Chondrocyte (in vitro differentiated cells): ENCODE measurements around the gene CMC4. TPM values are rescaled to one million over a fixed set of nuclear protein-coding genes. Genes with fewer than 3 reads are reported as not detected.
A peak's percentile ranks its signal among the peaks of the same experiment; 100 is the strongest.

Source experiments
- DNase-seq: peaks from one replicate; pipeline ENCODE4 v3.0.0; 2021; ENCODE audit warnings: mixed read lengths, low spot score
- H3K27ac Mint-ChIP-seq: one replicate; pipeline ENCODE4 v1.8.0; 2021; ENCODE audit warnings: mild to moderate bottlenecking, moderate library complexity, mixed read lengths; ENCODE audit not compliant: unreplicated experiment
- H3K27me3 Mint-ChIP-seq: 2 replicates; pipeline ENCODE4 v1.8.0; 2021; ENCODE audit warnings: low read depth, mixed read lengths
- H3K36me3 Mint-ChIP-seq: 2 replicates; pipeline ENCODE4 v1.8.0; 2021; ENCODE audit warnings: low read depth, mixed read lengths
- H3K4me1 Mint-ChIP-seq: 2 replicates; pipeline ENCODE4 v1.8.0; 2021; ENCODE audit warnings: low read depth, mild to moderate bottlenecking, mixed read lengths
- H3K4me3 Mint-ChIP-seq: one replicate; pipeline ENCODE4 v1.8.0; 2021; ENCODE audit warnings: mild to moderate bottlenecking, moderate library complexity, mixed read lengths; ENCODE audit not compliant: unreplicated experiment
- H3K9me3 Mint-ChIP-seq: 2 replicates; pipeline ENCODE4 v1.8.0; 2021; ENCODE audit warnings: low read depth, mixed read lengths
- total RNA-seq: library from RNA; stranded (reverse); gene quantifications from 3 replicates; pipeline ENCODE4 v1.2.1, GENCODE V29; 2021
- TF ChIP-seq, protein P1 (sequence below): fragments of 200-600 bp; sonication (generic); IDR thresholded peaks from 2 replicates; pipeline ENCODE4 v1.5.0; 2021; ENCODE audit warnings: antibody characterized with exemption, mild to moderate bottlenecking, moderate library complexity

Gene CMC4
- total RNA-seq, 1 donor from 2014 or later: 6.7 TPM

DNA sequence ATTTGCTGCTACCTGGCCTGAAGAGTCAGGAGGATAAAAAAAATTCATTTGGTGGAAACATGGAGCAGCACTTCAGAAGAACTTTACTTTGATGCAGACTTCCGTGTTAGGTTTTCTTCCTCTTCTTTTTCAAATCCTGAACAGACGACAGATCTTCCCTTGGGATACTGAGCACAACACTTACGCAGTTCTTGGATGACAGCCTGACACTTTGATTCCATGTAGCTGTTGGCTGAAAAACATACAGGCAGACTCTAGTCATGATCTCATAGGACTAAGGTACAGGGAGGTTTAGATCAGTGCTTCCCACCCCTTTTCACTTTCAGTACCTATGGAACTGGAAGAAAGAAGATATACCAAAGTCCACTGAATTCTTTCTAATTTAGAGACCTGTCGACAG, 9.2 kb downstream of the CMC4 start:
- no peak overlapping the region for H3K4me3 Mint-ChIP-seq
- TF ChIP-seq, protein P1, sequence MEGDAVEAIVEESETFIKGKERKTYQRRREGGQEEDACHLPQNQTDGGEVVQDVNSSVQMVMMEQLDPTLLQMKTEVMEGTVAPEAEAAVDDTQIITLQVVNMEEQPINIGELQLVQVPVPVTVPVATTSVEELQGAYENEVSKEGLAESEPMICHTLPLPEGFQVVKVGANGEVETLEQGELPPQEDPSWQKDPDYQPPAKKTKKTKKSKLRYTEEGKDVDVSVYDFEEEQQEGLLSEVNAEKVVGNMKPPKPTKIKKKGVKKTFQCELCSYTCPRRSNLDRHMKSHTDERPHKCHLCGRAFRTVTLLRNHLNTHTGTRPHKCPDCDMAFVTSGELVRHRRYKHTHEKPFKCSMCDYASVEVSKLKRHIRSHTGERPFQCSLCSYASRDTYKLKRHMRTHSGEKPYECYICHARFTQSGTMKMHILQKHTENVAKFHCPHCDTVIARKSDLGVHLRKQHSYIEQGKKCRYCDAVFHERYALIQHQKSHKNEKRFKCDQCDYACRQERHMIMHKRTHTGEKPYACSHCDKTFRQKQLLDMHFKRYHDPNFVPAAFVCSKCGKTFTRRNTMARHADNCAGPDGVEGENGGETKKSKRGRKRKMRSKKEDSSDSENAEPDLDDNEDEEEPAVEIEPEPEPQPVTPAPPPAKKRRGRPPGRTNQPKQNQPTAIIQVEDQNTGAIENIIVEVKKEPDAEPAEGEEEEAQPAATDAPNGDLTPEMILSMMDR: no peak
- H3K27ac Mint-ChIP-seq: no peak overlapping the region
- H3K4me1 Mint-ChIP-seq: peaks cover 9% of the 10 kb centered on the region
- no peaks in the 10 kb centered on the region for H3K36me3 Mint-ChIP-seq
- peaks cover 2% of the 10 kb centered on the region for H3K9me3 Mint-ChIP-seq
- H3K27me3 Mint-ChIP-seq: no peaks in the 10 kb centered on the region
- DNase-seq: no peak

DNA sequence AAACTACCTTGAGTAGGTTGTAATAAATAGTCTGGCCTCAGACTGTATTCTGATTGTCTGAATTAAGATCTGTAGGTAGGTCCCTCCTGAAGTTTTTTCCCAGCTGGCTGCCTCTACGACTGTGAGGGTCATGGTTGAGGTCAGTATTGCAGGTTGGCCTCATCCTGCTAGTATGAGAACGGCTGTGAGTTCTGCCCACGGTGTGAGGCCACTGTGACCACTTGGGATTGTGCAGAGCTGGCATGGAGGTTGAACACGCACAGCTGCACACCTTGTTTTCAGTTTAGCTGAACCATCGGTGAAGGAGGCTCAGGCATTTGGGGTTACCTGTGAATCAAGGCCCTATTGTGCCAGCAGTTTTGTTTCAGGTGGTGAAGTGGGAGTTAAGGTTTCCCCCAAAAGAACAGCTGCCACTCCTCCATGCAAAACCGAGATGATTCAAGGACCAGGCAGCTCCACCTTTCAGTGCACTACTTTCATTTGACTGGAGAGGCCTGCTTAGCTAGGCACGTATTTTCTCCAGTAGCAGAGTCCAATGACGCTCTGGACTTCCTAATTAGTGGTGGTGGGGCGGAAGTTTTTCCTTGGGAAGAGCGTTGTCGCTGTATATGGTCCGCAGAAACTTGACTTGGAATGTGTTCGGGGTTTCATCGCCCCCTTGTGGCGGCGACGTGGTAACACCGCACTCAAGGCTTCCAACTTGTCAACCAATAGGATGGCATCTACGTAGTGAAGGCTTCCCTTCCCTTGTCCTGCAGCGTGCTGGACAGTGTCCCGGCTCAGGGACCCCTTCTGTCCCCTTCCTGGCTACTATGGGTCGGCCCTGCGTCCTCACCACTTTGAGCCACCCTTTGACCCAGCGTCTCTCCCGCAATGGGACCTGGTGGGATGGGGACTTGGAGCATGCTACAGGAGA, 13.8 kb downstream of the CMC4 start:
- TF ChIP-seq, protein P1: peak; percentile 82
- Mint-ChIP-seq H3K4me1 (peaks cover 9% of the 10 kb centered on the region), H3K27me3 (no peaks in the 10 kb centered on the region), H3K9me3 (peaks cover 9% of the 10 kb centered on the region), H3K4me3 (peak overlapping the region; percentile 19), H3K27ac (no peak overlapping the region), H3K36me3 (peaks cover 2% of the 10 kb centered on the region)
- no peak for DNase-seq

DNA sequence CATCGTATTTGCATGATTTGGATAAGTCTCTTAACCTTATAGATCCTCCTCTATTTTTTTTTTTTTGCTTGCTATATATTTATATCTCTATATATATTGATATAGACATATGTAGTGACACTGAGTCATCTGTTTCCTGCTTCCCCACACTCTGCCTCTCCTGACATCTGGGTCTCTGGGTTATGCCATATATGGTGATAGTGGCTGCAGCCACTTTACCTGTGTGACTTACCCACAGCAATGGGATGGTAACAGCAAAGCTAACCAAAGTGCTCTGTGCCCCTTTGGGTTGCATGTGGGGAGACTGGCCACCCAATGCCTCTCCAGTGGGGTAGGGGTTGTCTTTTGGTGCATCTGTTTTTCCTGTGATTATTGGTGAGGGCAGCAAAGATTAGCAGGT, 14.5 kb downstream of the CMC4 start:
- Mint-ChIP-seq H3K27ac (no peak overlapping the region), H3K9me3 (peaks cover 9% of the 10 kb centered on the region), H3K4me1 (peaks cover 9% of the 10 kb centered on the region), H3K27me3 (no peaks in the 10 kb centered on the region), H3K4me3 (no peak overlapping the region), H3K36me3 (peaks cover 4% of the 10 kb centered on the region)
- TF ChIP-seq, protein P1: no peak
- DNase-seq: no peak

DNA sequence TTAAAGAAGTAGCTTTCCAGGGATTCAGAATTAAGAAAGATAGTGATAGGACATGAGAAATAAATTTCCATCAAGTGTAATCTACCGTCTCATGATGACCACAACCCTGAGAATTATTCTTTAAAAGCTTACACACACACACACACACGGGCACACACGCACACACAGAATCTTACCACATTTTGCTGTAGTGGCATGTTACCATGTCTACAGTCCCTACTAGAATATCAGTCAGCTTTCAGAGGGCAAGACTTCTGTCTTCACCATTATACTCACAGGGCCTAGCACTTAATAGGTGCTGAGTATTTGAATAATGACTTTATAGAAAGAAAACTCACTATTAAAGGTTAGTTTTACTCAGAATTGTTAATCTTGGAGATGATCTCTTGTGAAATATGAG, 15.4 kb downstream of the CMC4 start:
- Mint-ChIP-seq H3K36me3 (peaks cover 4% of the 10 kb centered on the region), H3K9me3 (peaks cover 9% of the 10 kb centered on the region), H3K4me3 (no peak overlapping the region), H3K27me3 (no peaks in the 10 kb centered on the region), H3K27ac (no peak overlapping the region), H3K4me1 (peaks cover 9% of the 10 kb centered on the region)
- no peak for DNase-seq
- TF ChIP-seq, protein P1: no peak

DNA sequence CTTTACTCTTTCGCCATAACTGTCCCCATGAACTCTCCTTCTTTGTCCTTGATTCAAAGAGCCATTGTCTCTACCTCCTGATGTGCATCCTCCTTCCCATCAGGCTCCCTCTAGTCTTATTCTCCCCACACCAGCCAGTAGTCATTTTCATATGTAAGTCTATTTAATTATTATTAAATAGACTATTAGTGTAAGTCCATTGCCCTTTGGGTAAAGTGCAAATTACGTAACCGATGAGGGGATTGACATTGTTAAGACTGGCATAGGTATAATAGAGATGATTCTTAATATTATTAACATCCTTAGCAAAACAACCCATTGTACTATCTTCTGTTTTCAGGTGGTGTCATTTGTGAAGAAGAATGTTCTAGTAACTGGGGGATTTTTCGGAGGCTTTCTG, 16.7 kb downstream of the CMC4 start:
- no peaks in the 10 kb centered on the region for H3K27me3 Mint-ChIP-seq
- TF ChIP-seq, protein P1: no peak
- peaks cover 4% of the 10 kb centered on the region for H3K36me3 Mint-ChIP-seq
- DNase-seq: no peak
- H3K4me3 Mint-ChIP-seq: no peak overlapping the region
- no peak overlapping the region for H3K27ac Mint-ChIP-seq
- H3K9me3 Mint-ChIP-seq: peaks cover 13% of the 10 kb centered on the region
- H3K4me1 Mint-ChIP-seq: peaks cover 9% of the 10 kb centered on the region
